H1 (cell line): ENCODE results near the gene RWDD3. TPM values are rescaled to one million over a fixed set of nuclear protein-coding genes. Genes with fewer than 3 reads are reported as not detected.

ENCODE experiments used
- CTCF ChIA-PET: fragments of 300-600 bp; sonication (Branson Sonifier 250); formaldehyde crosslinking; loops from one replicate; lab custom pipeline; 2021; ENCODE audit not compliant: partially characterized antibody; lab: Charles Lee
- POLR2A ChIA-PET: fragments of 300-600 bp; sonication (Branson Sonifier 250); formaldehyde crosslinking; loops from one replicate; lab custom pipeline; 2021; ENCODE audit warnings: inconsistent platforms; ENCODE audit not compliant: partially characterized antibody; lab: Charles Lee
- DNase-seq, 2 experiments: peaks; one replicate each; pipeline versions ENCODE4 v3.0.0 to v3.0.0-alpha.2; 2010 to 2022; ENCODE audit warnings: low spot score in 2 of 2, low read depth in 1 of 2, mixed read lengths in 1 of 2
- FAIRE-seq: peaks from 2 replicates; lab custom pipeline; 2011; peaks lifted over from hg19 to GRCh38; lab: Jason Lieb, UNC
- H2AFZ ChIP-seq: 2 replicates; pipeline ENCODE4 v1.8.1; 2012; ENCODE audit warnings: low read length, inconsistent platforms
- H2AK5ac ChIP-seq: 2 replicates; pipeline ENCODE4 v1.6.1; 2013; ENCODE audit warnings: low read depth, low read length
- H2BK120ac ChIP-seq: replicated peaks from 2 replicates; pipeline ENCODE3; 2013; ENCODE audit warnings: low read depth, low read length, inconsistent platforms
- H2BK12ac ChIP-seq: 2 replicates; pipeline ENCODE4 v1.6.1; 2013; ENCODE audit warnings: low read depth, low read length
- H2BK15ac ChIP-seq: 2 replicates; pipeline ENCODE4 v1.6.1; 2013; ENCODE audit warnings: low read length
- H2BK20ac ChIP-seq: 2 replicates; pipeline ENCODE4 v1.6.1; 2013; ENCODE audit warnings: low read length
- H2BK5ac ChIP-seq: 2 replicates; pipeline ENCODE4 v1.6.1; 2013; ENCODE audit warnings: low read depth, low read length
- H3K14ac ChIP-seq: 2 replicates; pipeline ENCODE4 v1.6.1; 2013; ENCODE audit warnings: inconsistent platforms; ENCODE audit not compliant: insufficient read length
- H3K18ac ChIP-seq: 2 replicates; pipeline ENCODE4 v1.6.1; 2013; ENCODE audit warnings: low read length; ENCODE audit errors: extremely low read depth
- H3K23ac ChIP-seq: 2 replicates; pipeline ENCODE4 v1.6.1; 2013; ENCODE audit warnings: inconsistent platforms; ENCODE audit not compliant: insufficient read length
- H3K23me2 ChIP-seq: 2 replicates; pipeline ENCODE4 v1.6.1; 2013; ENCODE audit warnings: low read depth, low read length
- H3K27ac ChIP-seq: 2 replicates; pipeline ENCODE4 v1.6.1; 2011; ENCODE audit warnings: low read depth, low read length, inconsistent platforms
- H3K27me3 ChIP-seq, 4 experiments: replicated peaks in 1 of 4; 1 replicate in 1 of 4; 2 replicates in 3 of 4; pipeline versions ENCODE4 v1.6.1 to v1.8.1; 2011 to 2013; ENCODE audit warnings: low read length in 3 of 4, mild to moderate bottlenecking in 3 of 4, inconsistent platforms in 2 of 4, mixed read lengths in 2 of 4, moderate library complexity in 1 of 4; ENCODE audit not compliant: control insufficient read depth in 3 of 4, insufficient read depth in 3 of 4; ENCODE audit errors: extremely low read depth in 1 of 4
- H3K36me3 ChIP-seq, 4 experiments: 2 replicates each; pipeline versions ENCODE4 v1.6.1 to v1.8.1; 2011 to 2013; ENCODE audit warnings: mild to moderate bottlenecking in 4 of 4, low read length in 3 of 4, moderate library complexity in 2 of 4, control low read depth in 1 of 4, inconsistent platforms in 1 of 4; ENCODE audit not compliant: insufficient read depth in 4 of 4, control insufficient read depth in 2 of 4
- H3K4ac ChIP-seq: replicated peaks from 2 replicates; pipeline ENCODE3; 2013; ENCODE audit warnings: low read length, low read depth, mixed read lengths, inconsistent platforms; ENCODE audit not compliant: insufficient read length
- H3K4me1 ChIP-seq, 4 experiments: replicated peaks in 1 of 4; 1 replicate in 1 of 4; 2 replicates in 3 of 4; pipeline versions ENCODE4 v1.6.1 to v1.8.1; 2011 to 2013; ENCODE audit warnings: low read length in 3 of 4, inconsistent platforms in 2 of 4, mixed read lengths in 1 of 4; ENCODE audit not compliant: insufficient read depth in 4 of 4, control insufficient read depth in 3 of 4
- H3K4me2 ChIP-seq, 2 experiments: 2 replicates each; pipeline versions ENCODE4 v1.6.1 to v1.8.1; 2011 to 2013; ENCODE audit warnings: low read depth in 2 of 2, low read length in 2 of 2, control low read depth in 1 of 2, inconsistent platforms in 1 of 2, mild to moderate bottlenecking in 1 of 2; ENCODE audit not compliant: insufficient read depth in 1 of 2
- H3K4me3 ChIP-seq, 4 experiments: fragments of 200-600, 300-600 bp in 1 of 4; sonication (generic), shearing (Covaris generic), sonication (Bioruptor Twin) in 1 of 4; 2 replicates each; pipeline versions ENCODE4 v1.5.1 to v1.8.1; 2011 to 2016; ENCODE audit warnings: low read length in 4 of 4, low read depth in 3 of 4, control low read depth in 2 of 4, inconsistent platforms in 2 of 4, mild to moderate bottlenecking in 2 of 4, mixed read lengths in 1 of 4, moderate library complexity in 1 of 4; ENCODE audit not compliant: insufficient read depth in 2 of 4; ENCODE audit errors: extremely low read depth in 1 of 4
- H3K56ac ChIP-seq: replicated peaks from 2 replicates; pipeline ENCODE3; 2013; ENCODE audit warnings: low read depth, mild to moderate bottlenecking, mixed read lengths, low read length, inconsistent platforms; ENCODE audit not compliant: insufficient read length
- H3K79me1 ChIP-seq: 2 replicates; pipeline ENCODE4 v1.6.1; 2013; ENCODE audit warnings: low read depth, low read length, control low read depth
- H3K79me2 ChIP-seq, 2 experiments: 2 replicates each; pipeline versions ENCODE4 v1.6.1 to v1.8.1; 2012 to 2013; ENCODE audit warnings: low read length in 2 of 2, mild to moderate bottlenecking in 2 of 2, inconsistent platforms in 1 of 2; ENCODE audit not compliant: insufficient read depth in 2 of 2, control insufficient read depth in 1 of 2
- H3K9ac ChIP-seq, 4 experiments: replicated peaks in 1 of 4; 1 replicate in 1 of 4; 2 replicates in 3 of 4; pipeline versions ENCODE4 v1.6.1 to v1.8.1; 2011 to 2013; ENCODE audit warnings: low read depth in 3 of 4, low read length in 3 of 4, control low read depth in 2 of 4, mild to moderate bottlenecking in 2 of 4, moderate library complexity in 2 of 4, inconsistent platforms in 1 of 4; ENCODE audit errors: extremely low read depth in 1 of 4
- H3K9me3 ChIP-seq, 2 experiments: 2 replicates each; pipeline versions ENCODE4 v1.6.1 to v1.8.1; 2012 to 2013; ENCODE audit warnings: mild to moderate bottlenecking in 2 of 2, moderate library complexity in 2 of 2, control low read depth in 1 of 2, inconsistent platforms in 1 of 2, low read depth in 1 of 2, low read length in 1 of 2, mixed read lengths in 1 of 2; ENCODE audit not compliant: insufficient read depth in 2 of 2
- H4K20me1 ChIP-seq, 2 experiments: replicated peaks in 1 of 2; 2 replicates each; pipeline versions ENCODE3 to v1.8.1; 2011 to 2013; ENCODE audit warnings: inconsistent platforms in 2 of 2, low read length in 2 of 2, mild to moderate bottlenecking in 1 of 2; ENCODE audit not compliant: insufficient read depth in 2 of 2, control insufficient read depth in 1 of 2
- H4K5ac ChIP-seq: 2 replicates; pipeline ENCODE4 v1.6.1; 2013; ENCODE audit warnings: low read length, low read depth, mixed read lengths, inconsistent platforms; ENCODE audit not compliant: insufficient read length
- H4K8ac ChIP-seq: 2 replicates; pipeline ENCODE4 v1.8.0; 2013; ENCODE audit warnings: mild to moderate bottlenecking, moderate library complexity, low read length, inconsistent platforms; ENCODE audit not compliant: insufficient read depth; ENCODE audit errors: extremely low read depth
- H4K91ac ChIP-seq: replicated peaks from 2 replicates; pipeline ENCODE3; 2013; ENCODE audit warnings: low read length, mixed read lengths, inconsistent platforms; ENCODE audit not compliant: insufficient read length
- BACH1 ChIP-seq: IDR thresholded peaks from 2 replicates; pipeline ENCODE4 v1.6.1; 2012; ENCODE audit warnings: low read length, improper control_type of control experiment
- FOSL1 ChIP-seq: IDR thresholded peaks from 2 replicates; pipeline ENCODE4 v1.6.1; 2011; ENCODE audit warnings: mild to moderate bottlenecking, low read depth, low read length, moderate library complexity; ENCODE audit not compliant: insufficient read depth
- RNF2 ChIP-seq: fragments of 200-900, 300-1000 bp; sonication (generic); IDR thresholded peaks from 2 replicates; pipeline ENCODE4 v1.7.1; 2016; ENCODE audit warnings: borderline replicate concordance, low read depth, mild to moderate bottlenecking, antibody characterized with exemption, low read length; ENCODE audit not compliant: poor library complexity, severe bottlenecking; ENCODE audit errors: missing control alignments
- SIRT6 ChIP-seq: IDR thresholded peaks from one replicate; pipeline ENCODE4 v1.7.1; 2012; ENCODE audit warnings: low read length, inconsistent platforms
- TAF1 ChIP-seq: IDR thresholded peaks from 2 replicates; pipeline ENCODE4 v1.6.1; 2011; ENCODE audit warnings: mild to moderate bottlenecking, low read depth, low read length
- WGBS, 2 experiments: shearing (Covaris generic) in 1 of 2; methylation state at CpG; one replicate each; pipeline versions ENCODE4 v1.1.6 to v1.1.7; 2013 to 2015; ENCODE audit warnings: low lambda C conversion rate in 2 of 2, mixed read lengths in 2 of 2, inconsistent platforms in 1 of 2, low coverage in 1 of 2, missing lambda C conversion rate in 1 of 2; ENCODE audit not compliant: insufficient replicate concordance in 2 of 2, insufficient coverage in 1 of 2, insufficient read length in 1 of 2; ENCODE audit errors: extremely low coverage in 1 of 2, missing lambda C conversion rate in 1 of 2; 5-methylcytosine and 5-hydroxymethylcytosine counted together
- polyA plus RNA-seq, 7 experiments: library from polyadenylated mRNA; depleted of rRNA in 3 of 7; stranded (reverse) in 5 of 7; unstranded in 2 of 7; fragments of >200 nt in 5 of 7; fragments of 200-250 nt in 2 of 7; gene quantifications; 1 replicate in 5 of 7; 2 replicates in 1 of 7; 4 replicates in 1 of 7; pipeline versions ENCODE4 v1.2.1 to v1.2.3, GENCODE V29; 2011 to 2013; ENCODE audit warnings: missing spikeins in 2 of 7, mixed read lengths in 2 of 7
- total RNA-seq: library from RNA; stranded (reverse); fragmentation: NEBNext Ultra II Directional; extraction: Animal tissue kit (Norgen Biotek cat#: 25700); gene quantifications from 2 replicates; pipeline ENCODE4 v1.2.1, GENCODE V29; 2021

RWDD3 gene
- total and polyA plus RNA-seq, 2 of the 8 experiments (the other 6 are each of a cell fraction or from before 2014, with no cell fraction given): 7.9 to 14.5 TPM

- no peak overlapping the region for H4K5ac ChIP-seq
- H4K20me1 ChIP-seq: no peaks in the 10 kb centered on the region
- no peak overlapping the region for H3K9ac ChIP-seq
- no peak overlapping the region for H4K8ac ChIP-seq
- H3K79me2 ChIP-seq: no peaks in the 10 kb centered on the region
- H3K27ac ChIP-seq: no peak overlapping the region
- no peaks in the 10 kb centered on the region for H3K27me3 ChIP-seq
- H4K91ac ChIP-seq: no peak overlapping the region
- no peaks in the 10 kb centered on the region; a peak in 1 of 4 replicates for H3K9me3 ChIP-seq
- no peak overlapping the region for H2AFZ ChIP-seq
- H3K23me2 ChIP-seq: no peaks in the 10 kb centered on the region; the same call in 1 of the 2 replicates
- H3K79me1 ChIP-seq: no peaks in the 10 kb centered on the region
- H2BK5ac ChIP-seq: no peak overlapping the region
- no peak overlapping the region for H3K18ac ChIP-seq
- no peak overlapping the region for H2BK20ac ChIP-seq
- H3K56ac ChIP-seq: no peak overlapping the region
- H3K4ac ChIP-seq: no peak overlapping the region
- peaks cover 0 to 4% (median 0%) of the 10 kb centered on the region in 4 experiments; a peak in 2 of 7 replicates for H3K4me1 ChIP-seq
- H3K36me3 ChIP-seq: no peaks in the 10 kb centered on the region
- H2BK120ac ChIP-seq: no peak overlapping the region
- H3K4me2 ChIP-seq: no peak overlapping the region
- H2BK15ac ChIP-seq: no peak overlapping the region
- no peak overlapping the region for H3K4me3 ChIP-seq
- WGBS, 2 experiments: 70% methylated on average over 1 of the region's 1 CpG; no CpG with 5 or more reads in 1 of the 2 experiments
- no peak for TF ChIP-seq SIRT6
- no peak for TF ChIP-seq BACH1
- TF ChIP-seq TAF1: no peak
- TF ChIP-seq RNF2: no peak
- TF ChIP-seq FOSL1: no peak
- no peak for FAIRE-seq
- no peak overlapping the region for H3K23ac ChIP-seq
- no peak overlapping the region for H3K14ac ChIP-seq
- POLR2A ChIA-PET: no interaction called here
- H2AK5ac ChIP-seq: no peak overlapping the region
- CTCF ChIA-PET: no interaction called here
- no peak overlapping the region for H2BK12ac ChIP-seq
- no peak for DNase-seq
Measured at GRCh38 chr1:95259245-95259644, 25.2 kb downstream of the RWDD3 start.
